ENCODE data around the gene DNTTIP2.

DNA sequence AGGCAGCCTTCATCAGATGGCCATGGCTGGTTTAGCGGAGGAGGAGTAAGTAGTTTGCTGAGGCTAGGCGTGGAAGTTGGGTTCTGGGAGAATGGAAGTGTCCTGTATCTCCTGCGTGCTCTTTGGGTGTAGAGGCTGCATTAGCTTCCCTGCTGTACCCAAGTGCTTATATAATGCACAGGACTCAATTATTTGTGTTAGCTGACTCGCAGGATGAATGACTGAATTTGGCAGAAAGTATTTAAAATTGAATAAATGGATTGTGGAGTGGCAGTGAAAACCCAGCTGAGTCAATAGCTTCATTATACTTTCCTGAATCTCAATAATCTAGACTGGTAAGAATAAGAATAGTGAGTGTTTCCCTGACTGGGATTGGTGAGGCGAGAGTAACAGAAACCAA, 13.8 kb downstream of the DNTTIP2 start:
- TF ChIP-seq, protein P1, sequence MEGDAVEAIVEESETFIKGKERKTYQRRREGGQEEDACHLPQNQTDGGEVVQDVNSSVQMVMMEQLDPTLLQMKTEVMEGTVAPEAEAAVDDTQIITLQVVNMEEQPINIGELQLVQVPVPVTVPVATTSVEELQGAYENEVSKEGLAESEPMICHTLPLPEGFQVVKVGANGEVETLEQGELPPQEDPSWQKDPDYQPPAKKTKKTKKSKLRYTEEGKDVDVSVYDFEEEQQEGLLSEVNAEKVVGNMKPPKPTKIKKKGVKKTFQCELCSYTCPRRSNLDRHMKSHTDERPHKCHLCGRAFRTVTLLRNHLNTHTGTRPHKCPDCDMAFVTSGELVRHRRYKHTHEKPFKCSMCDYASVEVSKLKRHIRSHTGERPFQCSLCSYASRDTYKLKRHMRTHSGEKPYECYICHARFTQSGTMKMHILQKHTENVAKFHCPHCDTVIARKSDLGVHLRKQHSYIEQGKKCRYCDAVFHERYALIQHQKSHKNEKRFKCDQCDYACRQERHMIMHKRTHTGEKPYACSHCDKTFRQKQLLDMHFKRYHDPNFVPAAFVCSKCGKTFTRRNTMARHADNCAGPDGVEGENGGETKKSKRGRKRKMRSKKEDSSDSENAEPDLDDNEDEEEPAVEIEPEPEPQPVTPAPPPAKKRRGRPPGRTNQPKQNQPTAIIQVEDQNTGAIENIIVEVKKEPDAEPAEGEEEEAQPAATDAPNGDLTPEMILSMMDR (IDR thresholded peaks at IDR 0.05), result no peak
- TF ChIP-seq POLR2A (IDR thresholded peaks at IDR 0.05) (no peak), POLR2AphosphoS5 (IDR thresholded peaks at IDR 0.05) (no peak)

Data from stomach (tissue), 4 donors.